CD4-positive, alpha-beta T cell treated with Interleukin-10 for 1 hour (primary cell): ENCODE data around the gene RNF168.
"Not testable (repeated sequence)": the region's sequence is repeated elsewhere in the genome, so short reads cannot be mapped to it uniquely, and the experiment has no call there.

ENCODE experiments used
- DNase-seq: peaks from one replicate; pipeline ENCODE4 v3.0.0-alpha.2; 2020

The RNF168 gene

DNA sequence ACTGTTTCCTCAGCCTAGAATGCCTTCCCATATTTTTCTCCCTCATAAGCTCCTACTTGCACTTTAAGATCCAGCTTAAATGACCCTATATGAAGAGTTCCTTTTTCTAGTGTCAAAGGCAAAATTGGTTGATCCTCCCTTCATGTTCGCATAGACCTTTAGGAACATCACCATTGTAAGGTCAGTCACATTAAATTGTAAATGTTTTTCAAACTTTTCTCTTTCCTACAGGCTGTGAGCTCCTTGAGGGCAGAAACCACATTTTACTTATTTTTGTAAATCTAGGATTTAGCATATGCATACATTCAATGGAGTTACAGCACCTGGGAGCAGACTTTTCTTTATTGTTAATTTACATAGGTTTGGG is 10.8 kb upstream of the RNF168 start:
- DNase-seq, result no peak

DNA sequence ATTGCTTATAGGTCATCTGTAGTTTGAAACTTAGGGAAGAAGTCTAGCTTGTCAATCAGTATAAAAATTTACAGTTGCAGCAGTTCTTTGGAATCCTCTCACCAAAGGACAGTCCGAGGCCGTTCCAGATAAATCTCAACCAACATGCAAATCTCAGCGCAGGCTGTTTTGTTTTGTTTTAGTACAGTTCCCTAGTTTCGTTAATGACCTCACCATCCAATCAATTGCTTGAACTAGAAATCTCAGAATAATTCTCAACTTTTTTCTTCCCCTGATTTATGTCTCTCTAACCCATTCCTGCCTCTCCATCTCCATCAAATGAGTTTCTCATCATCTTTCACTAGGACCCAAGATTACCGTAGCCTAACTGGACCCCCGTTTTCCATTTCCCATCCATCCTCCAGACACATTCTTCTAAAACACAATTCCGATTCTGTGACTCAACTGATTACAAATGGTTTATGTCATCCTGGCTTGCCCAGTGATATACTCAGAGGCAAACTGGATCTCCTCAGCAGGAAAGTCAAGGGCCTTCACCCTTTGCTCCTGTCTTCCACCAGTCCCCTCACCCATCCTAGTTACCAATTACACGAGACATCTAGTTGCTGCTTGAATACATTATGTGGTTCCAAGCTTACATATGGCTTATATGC is 10.3 kb upstream of the RNF168 start:
- no peak for DNase-seq

DNA sequence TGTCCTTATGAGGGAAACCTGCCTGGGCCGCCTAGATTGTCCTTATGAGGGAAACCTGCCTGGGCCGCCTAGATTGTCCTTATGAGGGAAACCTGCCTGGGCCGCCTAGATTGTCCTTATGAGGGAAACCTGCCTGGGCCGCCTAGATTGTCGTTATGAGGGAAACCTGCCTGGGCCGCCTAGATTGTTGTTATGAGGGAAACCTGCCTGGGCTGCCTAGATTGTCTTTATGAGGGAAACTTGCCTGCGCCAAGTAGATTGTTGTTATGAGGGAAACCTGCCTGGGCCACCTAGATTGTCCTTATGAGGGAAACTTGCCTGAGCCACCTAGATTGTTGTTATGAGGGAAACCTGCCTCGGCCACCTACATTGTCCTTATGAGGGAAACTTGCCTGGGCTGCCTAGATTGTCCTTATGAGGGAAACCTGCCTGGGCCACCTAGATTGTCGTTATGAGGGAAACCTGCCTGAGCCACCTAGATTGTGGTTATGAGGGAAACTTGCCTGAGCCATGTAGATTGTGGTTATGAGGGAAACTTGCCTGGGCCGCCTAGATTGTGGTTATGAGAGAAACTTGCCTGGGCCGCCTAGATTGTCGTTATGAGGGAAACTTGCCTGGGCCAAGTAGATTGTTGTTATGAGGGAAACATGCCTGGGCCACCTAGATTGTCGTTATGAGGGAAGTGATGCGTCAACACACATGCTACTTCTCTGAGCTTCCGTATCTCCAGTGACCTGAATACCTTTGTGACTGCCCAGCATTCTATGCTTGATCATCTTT is 8.3 kb upstream of the RNF168 start:
- not testable (repeated sequence) for DNase-seq

DNA sequence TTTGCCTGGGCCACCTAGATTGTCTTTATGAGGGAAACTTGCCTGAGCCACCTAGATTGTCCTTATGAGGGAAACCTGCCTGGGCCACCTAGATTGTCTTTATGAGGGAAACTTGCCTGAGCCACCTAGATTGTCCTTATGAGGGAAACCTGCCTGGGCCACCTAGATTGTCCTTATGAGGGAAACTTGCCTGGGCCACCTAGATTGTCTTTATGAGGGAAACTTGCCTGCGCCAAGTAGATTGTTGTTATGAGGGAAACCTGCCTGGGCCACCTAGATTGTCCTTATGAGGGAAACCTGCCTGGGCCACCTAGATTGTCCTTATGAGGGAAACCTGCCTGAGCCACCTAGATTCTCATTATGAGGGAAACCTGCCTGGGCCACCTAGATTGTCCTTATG is 7.5 kb upstream of the RNF168 start:
- not testable (repeated sequence) for DNase-seq

DNA sequence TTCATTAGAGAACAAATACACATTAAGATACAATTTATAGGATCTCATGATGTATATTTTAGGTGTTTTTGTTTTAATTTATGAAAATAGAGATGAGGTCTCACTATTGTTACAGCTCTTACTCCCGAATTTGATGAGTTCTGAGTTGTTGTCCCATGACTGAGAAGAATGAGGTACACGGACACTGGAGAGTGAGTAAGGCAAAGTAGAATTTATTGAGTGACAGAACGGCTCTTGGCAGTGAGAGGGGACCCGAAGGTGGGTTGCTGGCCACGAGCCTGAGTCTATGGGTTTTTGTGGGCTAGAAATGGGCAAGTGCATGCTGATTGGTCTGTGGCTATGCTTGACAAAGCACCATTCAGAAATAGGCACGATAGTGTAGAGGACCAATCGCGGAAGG is 3.1 kb upstream of the RNF168 start:
- DNase-seq, result no peak

DNA sequence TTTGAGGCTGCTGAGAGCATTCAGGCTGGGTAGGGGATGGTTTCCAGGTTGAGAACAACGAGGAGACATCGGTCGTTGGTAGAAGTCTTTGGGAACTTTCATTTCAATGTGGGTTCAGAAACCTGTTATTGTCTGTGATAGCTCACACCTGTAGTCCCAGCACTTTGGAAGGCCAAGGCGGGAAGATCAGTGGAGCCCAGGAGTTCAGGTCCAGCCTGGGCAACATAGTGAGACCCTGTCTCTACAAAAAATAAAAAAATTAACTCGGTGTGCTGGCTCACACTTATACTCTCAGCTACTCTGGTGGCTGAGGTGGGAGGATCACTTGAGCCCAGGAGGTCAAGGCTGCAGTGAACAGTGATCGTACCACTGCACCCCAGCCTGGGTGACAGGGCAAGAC is 988 bp upstream of the RNF168 start:
- no peak for DNase-seq

DNA sequence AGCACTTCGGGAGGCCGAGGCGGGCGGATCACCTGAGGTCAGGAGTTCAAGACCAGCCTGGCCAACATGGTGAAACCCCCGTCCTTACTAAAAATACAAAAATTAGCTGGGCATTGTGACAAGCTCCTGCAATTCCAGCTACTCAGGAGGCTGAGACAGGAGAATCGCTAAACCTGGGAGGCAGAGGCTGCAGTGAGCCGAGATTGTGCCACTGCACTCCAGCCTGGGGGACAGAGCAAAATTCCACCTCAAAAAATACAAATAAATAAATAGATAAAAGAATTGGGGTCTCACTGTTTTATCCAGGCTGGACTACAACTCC is 470 bp upstream of the RNF168 start:
- DNase-seq, result not testable (repeated sequence)

DNA sequence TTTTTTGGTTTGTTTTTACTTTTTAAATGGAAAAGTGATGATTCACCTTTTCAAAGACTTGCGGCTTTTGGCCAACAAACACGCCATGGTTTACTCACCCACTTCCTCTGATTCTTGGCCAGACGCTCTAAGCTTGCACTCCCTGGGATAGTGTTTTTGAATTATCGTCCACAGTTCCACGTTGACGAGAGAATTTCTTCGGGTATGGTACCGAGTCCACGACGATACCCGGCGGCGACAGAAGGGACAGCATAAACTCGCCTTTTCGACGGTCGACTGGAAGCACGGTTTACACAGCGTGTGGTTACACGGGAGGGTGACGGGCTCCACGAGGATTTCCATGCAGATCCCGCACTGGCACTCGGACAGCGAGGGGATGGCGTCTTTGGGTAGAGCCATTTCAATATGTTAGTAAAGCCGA is 783 bp downstream of the RNF168 start:
- peak; percentile 65 for DNase-seq

DNA sequence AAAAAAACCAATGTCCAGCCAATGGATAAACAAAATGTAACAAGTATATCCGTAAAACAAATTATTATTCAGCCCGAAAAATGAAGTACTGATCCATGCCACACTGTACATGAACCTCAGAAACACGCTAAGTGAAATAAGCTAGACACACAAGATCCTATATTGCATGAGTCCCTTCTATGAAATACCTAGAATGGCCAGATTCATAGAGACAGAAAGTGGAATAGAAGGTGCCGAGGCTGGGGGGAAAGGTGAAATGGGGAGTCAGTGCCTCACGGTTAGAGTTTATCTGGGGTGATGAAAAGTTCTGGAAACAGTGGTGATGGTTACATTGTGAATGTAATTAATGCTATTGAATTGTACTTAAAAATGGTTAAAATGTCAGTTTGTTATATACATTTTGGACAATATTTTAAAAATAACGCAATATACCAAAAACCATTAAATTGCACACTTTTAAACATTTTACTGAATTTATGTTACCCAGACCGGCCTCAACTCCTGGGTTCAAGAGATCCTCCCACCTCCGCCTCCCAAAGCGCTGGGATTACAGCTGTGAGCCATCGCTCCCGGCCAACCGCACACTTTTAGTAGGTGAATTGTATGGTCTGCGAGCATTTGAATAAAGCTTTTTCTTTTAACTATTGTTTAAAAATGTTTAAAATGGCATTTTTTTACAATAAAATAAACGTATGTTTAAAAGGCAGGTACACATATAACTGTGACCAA is 2.1 kb downstream of the RNF168 start:
- peak; percentile 21 for DNase-seq

DNA sequence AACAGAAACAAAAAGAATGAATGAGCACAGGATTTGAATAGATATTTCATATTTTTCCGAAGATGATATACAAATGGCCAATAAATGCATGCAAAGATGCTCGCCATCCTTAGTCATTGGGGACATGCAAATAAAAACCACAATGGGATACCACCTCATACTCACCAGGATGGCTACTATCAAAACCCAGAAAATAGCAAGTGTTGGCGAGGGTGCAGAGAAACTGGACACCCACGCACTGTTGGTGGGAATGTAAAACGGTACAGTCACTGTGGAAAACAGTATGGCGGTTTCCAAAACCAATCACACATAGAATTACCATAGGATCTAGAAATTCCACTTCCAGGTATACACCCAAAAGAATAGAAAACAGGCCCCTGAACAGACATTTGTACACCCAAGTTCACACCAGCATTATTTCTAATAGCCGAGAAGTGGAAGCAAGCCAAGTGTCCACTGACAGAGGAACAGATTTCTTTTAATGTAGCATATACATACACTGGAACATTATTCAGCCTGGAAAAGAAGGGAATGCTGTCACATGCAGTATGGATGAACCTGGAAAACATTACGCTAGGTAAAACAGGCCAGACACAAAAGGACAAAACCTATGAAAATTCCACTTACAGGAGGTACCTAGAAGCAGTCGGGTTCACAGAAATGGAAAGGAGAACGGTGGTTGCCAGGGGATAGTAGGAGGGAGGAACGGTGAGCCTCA is 3.6 kb downstream of the RNF168 start:
- no peak for DNase-seq

DNA sequence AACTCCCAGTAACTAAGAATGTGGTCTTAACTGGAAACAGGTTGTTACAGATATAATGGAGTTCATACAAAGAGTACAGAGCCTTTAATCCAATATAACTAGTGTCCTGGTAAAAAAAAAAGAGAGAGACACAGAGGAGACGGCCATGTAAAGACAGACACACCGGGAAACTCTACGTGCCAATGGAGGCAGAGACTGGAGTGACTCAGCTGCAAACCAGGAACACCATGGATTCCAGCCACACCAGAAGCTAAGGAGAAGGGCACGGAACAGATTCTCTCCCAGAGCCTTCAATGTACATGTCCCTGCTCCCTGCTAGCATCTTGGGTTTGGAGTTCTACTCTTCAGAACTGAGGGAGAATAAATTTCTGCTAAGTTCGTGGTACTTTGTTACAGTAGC is 4.5 kb downstream of the RNF168 start:
- DNase-seq, result no peak

DNA sequence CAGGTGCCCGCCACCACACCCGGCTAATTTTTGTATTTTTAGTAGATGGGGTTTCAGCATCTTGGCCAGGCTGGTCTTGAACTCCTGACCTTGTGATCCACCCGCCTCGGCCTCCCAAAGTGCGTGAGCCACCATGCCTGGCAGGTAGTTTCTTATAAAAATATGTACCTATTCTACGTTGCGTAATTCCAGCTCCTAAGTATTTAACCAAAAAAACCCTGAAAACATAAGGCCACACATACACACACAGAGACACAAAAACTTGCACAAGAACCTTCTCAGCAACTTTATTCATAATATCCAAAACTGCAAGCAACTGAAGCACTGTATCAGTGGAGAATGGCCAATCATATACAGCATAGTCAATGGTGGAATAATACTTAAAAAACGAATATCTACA is 5.3 kb downstream of the RNF168 start:
- no peak for DNase-seq

DNA sequence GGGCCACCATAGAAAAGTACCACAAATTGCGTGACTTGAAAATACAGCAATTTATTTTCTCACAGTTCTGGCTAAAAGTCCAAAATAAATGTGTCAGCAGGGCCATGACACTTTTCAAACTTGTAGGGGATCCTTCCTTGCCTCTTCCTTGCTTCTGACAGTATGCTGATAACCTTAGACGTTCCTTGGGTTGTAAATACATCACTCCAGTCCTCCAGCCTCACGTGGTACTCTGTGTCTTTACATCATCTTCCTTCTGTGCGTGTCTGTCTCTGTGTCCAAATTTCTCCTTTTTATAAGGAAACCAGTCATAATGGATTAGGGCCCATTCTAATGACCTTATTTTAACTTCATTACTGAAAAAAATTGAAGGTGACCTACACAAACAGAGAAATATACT is 7.4 kb downstream of the RNF168 start:
- no peak for DNase-seq

DNA sequence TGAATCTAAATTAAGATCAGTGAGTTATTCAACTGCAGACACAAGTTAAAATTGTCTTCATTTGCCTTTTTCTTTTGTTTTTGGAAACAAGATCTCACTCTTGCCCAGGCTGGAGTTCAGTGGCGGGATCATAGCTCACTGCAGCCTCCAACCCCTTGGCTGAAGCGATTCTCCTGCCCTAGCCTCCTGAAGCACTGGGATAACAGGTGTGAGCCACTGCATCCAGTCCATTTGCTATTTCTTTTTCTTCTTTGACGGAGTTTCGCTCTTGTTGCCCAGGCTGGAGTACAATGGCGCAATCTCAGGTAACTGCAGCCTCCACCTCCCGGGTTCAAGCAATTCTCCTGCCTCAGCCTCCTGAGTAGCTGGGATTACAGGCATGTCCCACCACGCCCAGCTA is 10.3 kb downstream of the RNF168 start:
- no peak for DNase-seq

DNA sequence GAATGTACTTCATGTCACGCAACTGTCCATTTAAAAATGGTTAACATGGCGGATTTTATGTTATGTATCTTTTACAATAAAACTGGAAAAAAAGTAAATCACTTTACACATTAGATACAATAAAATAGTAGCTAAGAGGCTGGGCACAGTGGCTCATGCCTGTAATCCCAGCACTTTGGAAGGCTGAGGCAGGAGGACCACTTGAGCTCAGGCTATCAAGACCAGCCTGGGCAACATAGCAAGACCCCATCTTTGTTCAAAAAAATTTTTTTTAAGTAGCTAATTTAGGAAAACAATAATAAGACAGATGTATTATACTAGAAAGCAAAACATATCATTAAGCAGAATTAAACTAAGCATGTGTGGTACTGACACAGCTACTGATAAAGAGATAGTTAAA is 11.5 kb downstream of the RNF168 start:
- no peak for DNase-seq

DNA sequence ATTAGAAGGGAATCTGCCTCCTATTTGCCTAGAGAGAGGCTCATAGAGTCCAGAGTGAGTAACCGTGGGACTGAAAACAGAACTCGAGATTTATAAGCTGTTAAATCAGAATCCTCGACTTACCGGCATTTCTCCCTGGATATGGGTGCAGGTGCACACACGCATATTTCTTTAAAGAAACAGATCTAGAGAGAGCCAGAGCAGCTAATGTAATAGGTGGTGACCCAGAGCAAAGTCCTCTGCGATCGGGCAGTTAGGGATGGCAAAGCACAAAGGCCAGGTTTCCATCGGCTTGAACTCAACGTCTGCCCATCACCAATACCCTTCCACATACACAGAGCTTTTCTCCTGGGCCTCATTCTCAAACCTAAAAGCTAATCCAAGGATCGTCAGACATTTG is 13.8 kb downstream of the RNF168 start:
- DNase-seq, result no peak

DNA sequence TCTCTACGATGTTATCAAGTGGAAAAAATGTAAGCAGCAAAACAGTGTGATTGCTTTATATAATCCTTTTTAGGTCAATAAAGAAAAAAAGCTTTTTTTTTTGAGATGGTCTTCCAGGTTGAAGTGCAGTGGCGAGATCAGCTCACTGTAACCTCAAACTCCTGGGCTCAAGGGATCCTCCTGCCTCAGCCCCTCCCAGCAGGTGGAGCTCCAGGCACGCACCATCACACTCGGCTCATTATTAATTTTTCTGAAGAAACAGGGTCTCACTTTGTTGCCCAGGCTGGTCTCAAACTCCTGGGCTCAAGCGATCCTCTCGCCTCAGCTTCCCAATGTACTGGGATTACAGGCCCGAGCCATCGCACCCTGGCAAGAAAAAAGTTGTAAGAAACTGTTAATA is 17.3 kb downstream of the RNF168 start:
- peak; percentile 27 for DNase-seq

DNA sequence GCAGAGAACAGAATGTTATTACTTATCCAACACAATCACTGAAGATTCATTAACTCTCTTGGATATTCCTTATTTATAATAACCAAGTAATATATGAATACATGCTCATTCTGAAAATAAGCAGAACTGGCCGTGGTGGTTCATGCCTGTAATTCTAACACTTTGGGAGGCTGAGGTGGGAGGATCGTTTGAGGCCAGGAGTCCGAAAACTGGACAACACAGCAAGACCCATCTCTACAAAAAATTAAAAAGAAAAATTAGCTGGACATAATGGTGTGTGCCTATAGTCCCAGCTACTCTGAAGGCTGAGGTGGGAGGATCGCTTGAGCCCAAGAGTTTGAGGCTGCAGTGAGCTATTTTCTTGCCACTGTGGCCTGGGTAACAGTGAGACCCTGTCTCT is 25.9 kb downstream of the RNF168 start:
- DNase-seq, result no peak

DNA sequence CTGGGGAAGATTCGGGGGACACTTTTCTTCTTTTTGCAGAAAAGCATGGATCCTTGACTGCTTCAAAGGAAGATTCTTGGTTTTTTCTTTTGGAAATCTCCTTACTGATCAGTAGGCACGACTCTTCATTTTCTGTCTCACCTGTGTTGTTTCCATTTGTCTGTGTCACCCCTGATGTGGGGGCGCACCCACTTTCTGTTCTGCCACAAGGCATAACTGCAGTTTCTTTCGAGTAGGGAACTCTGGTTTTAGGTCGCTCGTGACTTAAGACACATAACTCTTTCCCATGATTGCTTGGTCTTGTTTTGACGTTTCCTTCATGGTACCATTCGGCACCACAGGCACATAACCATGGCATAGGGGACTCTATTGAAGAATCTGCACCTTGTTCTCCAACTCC is 31.3 kb downstream of the RNF168 start:
- no peak for DNase-seq

DNA sequence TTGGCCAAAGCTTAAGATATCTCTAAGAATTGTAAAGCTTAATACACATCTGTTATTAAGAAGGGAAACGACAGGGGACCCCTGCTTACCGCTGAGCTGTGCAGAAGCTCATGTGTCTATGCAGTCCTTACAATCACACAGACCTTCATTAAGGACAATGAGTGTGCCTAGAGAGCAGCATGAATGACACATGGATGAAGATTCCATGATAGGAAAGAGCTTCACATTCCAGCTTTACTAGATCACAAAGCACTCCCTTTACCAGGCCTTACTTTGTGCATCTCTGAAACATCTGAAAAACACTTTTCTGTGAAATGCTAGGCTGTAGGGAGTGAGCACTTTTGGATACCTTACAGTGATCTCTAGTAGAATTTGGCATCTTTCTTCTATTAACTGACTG is 32.0 kb downstream of the RNF168 start:
- no peak for DNase-seq

DNA sequence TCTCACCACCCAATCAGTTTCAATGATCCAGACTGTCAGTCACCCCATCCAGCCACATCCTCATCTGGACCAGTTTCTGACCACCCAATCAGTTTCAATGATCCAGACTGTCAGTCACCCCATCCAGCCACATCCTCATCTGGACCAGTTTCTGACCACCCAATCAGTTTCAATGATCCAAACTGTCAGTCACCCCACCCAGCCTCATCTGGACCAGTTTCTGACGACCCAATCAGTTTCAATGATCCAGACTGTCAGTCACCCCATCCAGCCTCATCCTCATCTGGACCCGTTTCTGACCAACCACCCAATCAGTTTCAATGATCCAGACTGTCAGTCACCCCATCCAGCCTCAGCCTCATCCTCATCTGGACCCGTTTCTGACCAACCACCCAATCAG is 33.4 kb downstream of the RNF168 start:
- not testable (repeated sequence) for DNase-seq

DNA sequence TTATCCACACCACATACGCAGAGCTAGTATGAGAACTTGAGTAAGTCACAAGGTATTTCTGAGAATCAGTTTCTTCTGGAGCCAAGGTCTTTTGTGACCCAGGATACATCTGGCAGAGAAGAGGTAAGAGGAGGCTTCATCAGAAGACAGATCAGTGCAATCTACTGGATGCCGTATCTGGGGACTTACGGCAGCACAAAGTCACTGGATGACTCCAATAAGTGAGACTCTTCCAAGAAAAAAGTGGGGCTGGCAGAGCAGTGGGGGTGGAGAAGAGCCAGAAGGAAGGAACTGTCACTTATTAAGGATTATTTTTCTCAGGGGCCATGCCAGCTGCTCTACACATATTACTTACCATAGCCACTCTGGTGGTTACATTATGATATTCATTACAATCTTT is 39.8 kb downstream of the RNF168 start:
- no peak for DNase-seq

DNA sequence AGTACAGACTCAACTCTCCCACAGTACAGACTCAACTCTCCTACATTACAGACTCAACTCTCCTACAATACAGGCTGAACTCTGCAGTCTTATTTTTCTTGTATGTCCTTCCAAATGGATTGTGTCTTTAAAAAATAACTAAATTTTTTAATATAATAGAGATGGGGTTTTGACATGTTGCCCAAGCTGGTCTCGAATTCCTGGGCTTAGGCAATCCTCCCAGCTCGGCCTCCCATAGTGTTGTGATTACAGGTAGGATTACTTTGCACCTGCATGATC is 40.2 kb downstream of the RNF168 start:
- DNase-seq, result no peak
